Cerebellar nuclear complex (tissue), 1 donor: Measurements from ENCODE around the gene SIRT6.
"Not testable (repeated sequence)": the region's sequence is repeated elsewhere in the genome, so short reads cannot be mapped to it uniquely, and the experiment has no call there.

ENCODE experiments used
- DNase-seq, 2 experiments: peaks; one replicate each; lab custom pipeline; 2025; lab: John Stamatoyannopoulos, UW

SIRT6 gene

DNA sequence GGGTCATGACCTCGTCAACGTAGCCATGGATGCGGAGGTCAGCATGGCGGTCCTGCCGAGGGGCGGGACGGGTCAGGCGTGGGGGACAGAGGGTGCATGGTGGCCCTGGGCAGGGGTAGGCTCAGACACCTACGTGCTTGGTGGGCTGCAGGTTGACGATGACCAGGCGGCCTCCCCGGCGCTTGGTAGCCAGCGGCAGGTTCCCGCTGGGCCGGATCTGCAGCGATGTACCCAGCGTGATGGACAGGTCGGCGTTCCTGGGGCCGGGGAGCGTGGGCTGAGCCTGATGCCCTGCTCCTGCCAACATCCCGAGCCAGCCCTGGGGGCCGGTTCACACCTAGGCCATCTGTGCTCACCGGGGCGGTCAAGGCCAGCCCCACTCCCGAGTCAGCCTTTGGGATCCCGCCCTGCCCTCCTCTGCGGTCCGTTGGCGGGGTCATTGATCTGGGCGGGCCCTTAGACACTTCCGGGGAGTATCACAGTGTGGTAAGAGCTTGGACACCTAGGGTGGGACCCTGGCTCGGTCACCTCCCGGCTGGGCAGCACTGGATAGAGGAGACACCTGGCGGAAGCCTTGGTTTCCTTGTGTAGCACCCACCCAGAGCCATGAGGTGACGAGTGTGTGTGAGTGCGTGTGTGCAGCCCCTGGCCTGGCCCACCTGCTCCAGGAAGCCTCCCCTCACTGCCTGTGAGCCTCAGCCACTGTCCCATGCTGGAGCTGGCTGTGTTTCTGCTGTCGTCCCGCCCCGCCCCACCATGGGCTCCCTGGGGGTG lies 7.3 kb downstream of the SIRT6 start:
- DNase-seq = no peak

- no peak for DNase-seq
Observed at GRCh38 chr19:4174213-4174894, 8.0 kb downstream of the SIRT6 start.

DNA sequence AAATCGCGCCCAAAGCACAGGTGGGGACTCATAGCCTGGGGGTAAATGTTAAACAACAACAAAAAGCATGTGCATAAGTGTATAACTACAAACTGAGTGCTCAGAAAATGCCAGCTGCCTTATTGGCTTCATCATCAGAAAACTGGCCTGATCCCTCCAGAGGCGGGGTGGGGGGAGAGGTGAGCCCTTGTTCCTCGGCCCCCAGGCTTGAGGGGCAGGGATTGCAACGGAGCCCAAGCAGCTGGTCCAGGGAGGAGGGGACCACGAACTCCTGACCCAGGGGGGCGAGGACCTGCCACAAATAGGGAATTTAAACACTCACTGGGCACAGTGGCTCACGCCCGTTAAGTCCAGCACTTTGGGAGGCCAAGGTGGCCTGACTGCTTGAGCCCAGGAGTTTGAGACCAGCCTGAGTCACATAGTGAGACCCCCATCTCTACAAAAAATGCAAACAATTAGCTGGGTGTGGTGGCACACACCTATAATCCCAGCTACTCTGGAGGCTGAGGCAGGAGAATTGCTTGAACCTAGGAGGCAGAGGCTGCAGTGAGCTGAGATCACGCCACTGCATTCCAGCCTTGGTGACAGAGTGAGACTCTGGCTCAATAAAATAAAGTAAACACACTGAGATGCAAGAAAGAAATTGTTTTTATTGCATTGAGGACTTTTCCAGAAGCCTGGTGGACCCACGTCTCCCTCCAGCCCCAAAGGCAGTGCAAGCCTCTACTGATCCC lies 8.7 kb downstream of the SIRT6 start:
- DNase-seq = no peak

GRCh38 chr19:4172861-4173473 lies 9.4 kb downstream of the SIRT6 start:
- DNase-seq = no peak

DNA sequence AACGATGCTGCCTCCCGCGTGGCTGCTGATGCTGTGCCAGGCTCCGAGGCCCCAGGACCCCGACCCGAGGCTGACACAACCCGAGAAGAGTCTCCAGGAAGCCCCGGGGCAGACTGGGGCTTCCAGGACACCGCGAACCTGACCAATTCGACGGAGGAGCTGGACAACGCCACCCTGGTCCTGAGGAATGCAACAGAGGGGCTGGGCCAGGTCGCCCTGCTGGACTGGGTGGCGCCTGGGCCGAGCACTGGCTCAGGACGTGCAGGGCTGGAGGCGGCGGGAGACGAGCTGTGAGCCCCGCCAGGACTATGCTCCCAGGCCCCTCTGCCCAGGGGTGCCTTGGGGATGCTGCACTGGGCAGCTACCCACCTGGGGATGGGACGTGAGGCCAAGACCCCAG lies 10.7 kb downstream of the SIRT6 start:
- no peak for DNase-seq

- no peak for DNase-seq
Observed at GRCh38 chr19:4164262-4164661, 18.1 kb downstream of the SIRT6 start.

DNA sequence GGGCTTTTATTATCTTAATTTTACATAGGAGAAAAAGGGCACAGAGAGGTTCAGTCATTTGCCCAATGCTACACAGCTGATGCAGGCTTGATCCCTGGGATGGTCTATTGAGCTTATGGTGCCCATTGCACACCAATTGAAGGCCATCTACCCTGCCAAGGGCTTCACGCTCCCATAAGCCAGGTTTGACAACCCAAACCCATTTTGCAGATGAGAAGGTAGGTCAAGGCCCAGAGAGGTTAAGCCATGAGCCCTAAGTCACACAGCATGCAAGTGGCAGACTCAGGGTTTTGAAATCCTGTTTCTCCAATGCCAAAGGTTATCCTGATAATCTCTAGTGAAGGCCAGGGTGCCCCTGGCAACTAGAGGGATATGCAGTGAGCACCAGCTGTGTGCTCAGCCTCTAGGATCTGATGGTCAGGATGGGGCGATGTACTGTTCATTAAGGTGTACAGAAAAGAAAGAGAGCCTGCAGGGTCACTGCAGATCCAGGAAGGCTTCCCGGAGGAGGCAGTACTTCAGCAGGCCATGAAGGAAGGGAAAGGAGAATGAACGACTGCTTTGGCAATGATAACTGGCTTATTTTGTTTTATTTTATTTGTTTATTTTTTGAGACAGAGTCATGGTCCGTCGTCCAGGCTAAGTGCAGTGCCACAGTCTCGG lies 20.8 kb downstream of the SIRT6 start:
- no peak for DNase-seq

- DNase-seq = not testable (repeated sequence)
Observed at GRCh38 chr19:4157971-4158370, 24.4 kb downstream of the SIRT6 start.

DNA sequence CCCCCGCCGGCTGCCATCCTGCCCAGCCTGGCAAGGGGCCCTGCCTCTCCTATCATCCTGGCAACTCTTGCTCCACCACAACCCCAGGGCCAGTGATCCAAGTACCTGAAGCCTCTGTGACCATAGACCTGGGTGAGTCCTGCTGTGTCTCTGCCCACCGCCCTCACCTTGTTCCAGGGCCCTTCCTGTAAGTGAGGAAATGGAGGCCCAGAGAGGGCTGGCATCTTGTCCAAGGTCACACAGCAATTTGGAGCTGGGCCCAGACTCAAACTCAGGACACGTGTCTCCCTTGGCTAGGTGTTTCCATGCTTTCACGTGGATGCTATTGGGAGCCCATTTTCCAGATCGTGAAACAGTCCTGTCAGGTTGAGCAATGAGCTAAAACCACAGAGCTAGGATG lies 25.2 kb downstream of the SIRT6 start:
- DNase-seq = no peak

GRCh38 chr19:4154571-4155312 lies 27.6 kb downstream of the SIRT6 start:
- no peak for DNase-seq

DNA sequence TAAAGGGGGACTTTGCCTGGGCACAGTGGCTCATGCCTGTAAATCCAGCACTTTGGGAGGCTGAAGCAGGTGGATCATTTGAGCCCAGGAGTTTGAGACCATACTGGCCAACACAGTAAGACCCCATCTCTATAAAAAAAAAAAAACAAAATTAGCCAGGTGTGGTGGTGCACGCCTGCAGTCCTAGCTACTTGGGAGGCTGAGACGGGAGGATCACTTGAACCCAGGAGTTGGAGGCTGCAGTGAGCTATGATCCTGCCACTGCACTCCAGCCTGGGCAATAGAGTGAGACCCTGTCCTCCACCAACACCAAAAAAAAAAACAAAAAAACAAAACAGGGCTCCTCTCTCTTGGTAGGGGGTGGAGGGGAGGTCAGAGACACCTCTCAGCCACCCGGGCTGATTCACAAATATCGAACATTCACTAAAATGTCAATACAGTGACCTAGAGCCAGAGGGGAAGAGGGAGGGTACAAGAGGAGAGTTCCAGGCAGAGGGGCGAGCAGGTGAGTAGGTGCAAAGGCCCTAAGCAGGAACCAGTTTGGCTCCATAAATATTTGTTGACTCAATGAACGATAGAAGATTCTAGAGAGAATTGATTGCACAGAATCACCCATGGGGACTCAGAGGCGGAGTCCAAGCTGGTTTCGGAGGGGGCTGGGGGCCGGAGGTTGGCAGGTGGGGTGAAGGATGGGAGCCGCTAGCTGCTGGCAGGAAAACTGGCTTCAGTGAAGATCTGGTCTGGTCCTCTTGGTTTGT lies 29.9 kb downstream of the SIRT6 start:
- no peak for DNase-seq

- no peak for DNase-seq
Observed at GRCh38 chr19:4151623-4152022, 30.7 kb downstream of the SIRT6 start.

- no peak for DNase-seq
Observed at GRCh38 chr19:4149518-4150288, 32.7 kb downstream of the SIRT6 start.

- DNase-seq = no peak
Observed at GRCh38 chr19:4144666-4145249, 37.6 kb downstream of the SIRT6 start.

DNA sequence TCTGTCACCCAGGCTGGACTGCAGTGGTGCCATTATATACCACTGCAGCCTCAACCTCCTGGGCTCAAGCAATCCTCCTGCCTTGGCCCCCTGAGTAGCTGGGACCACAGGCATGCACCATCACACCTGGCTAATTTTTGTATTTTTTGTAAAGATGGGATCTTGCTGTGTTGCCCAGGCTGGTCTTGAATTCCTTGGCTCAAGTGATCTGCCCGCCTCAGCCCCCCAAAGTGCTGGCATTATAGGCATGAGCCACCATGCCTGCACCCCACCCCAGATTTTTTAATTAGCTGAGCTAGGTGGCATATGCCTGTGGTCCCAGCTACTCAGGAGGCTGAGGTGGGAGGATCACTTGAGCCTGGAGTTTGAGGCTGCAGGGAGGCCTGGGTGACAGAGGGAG lies 39.4 kb downstream of the SIRT6 start:
- DNase-seq = not testable (repeated sequence)

DNA sequence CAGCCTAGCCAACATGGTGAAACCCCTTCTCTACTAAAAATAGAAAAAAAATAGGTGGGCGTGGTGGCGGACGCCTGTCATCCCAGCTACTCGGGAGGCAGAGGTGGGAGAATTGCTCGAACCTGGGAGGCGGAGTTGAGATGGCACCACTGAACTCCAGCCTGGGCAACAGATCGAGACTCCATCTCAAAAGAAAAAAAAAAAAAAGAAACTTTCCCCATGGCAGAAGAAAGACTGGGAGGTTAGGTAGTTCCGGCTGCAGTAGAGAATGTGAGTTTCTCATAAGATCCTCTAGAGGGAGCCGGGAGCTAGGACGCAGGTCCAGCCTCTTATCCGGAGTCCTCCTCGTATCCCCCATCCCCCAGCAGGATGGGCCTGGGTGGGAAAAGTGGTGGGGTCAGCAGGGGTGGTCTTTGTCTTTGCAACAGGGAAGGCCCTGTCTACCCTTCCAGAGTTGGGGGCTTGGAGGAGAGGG lies 42.1 kb downstream of the SIRT6 start:
- peak in 1 of 2 experiments; percentile 10 for DNase-seq

DNA sequence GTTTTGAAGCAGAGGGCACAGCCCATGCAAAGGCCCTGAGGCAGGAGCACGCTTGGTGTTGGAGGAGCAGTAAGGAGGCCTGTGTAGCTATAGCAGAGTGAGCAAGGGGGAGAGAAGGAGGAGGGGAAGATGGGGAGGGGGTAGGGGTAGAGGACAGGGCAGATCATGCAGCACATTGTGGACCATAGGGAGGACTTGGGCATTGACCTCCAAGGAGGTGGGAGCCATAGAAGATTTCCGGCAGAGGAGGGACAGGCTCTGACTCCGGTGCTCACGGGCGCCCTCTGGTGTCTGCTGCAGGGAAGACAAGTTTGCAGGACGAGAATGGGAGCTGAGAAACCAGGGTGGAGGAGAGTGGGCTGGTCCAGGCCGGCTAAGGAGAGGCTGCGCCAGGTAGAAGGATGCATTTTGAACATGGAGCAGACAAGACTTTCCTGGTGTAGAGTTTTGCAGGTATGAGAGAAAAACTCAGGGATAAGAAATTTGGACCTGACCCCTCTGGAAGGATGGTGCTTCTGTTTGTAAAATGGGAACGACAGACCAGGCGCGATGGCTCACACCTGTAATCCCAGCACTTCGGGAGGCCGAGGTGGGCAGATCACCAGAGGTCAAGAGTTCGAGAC lies 42.6 kb downstream of the SIRT6 start:
- peak in 1 of 2 experiments; percentile 13 for DNase-seq

- DNase-seq = no peak
Observed at GRCh38 chr19:4138445-4138844, 43.9 kb downstream of the SIRT6 start.

GRCh38 chr19:4136680-4137088 lies 45.7 kb downstream of the SIRT6 start:
- no peak for DNase-seq
